A549 (cell line): ENCODE data around the gene NAA15. TPM values are rescaled to one million over a fixed set of nuclear protein-coding genes. Genes with fewer than 3 reads are reported as not detected.

Source experiments
- ATAC-seq, 2 experiments: fragments of 200-7000 bp in 1 of 2; fragments of >200 bp in 1 of 2; cut with Nextera tagmentation in 1 of 2; cut with Tn5 transposase in 1 of 2; 3 replicates each; pipeline versions ENCODE4 v1.8.0 to v1.9.1; 2018 to 2020; ENCODE audit warnings: mild to moderate bottlenecking in 1 of 2, moderate library complexity in 1 of 2
- CTCF ChIA-PET: fragments of 300-600 bp; sonication (Branson Sonifier 250); formaldehyde crosslinking; extraction: SDS; loops from one replicate; lab custom pipeline; 2021; ENCODE audit warnings: antibody characterized with exemption, inconsistent platforms; lab: Yijun Ruan, JAX
- POLR2A ChIA-PET: fragments of 350-600 bp; formaldehyde crosslinking; extraction: SDS; loops from one replicate; lab custom pipeline; 2021; ENCODE audit warnings: antibody characterized with exemption, inconsistent platforms; lab: Yijun Ruan, JAX
- DNase-seq, 2 experiments: peaks; one replicate each; pipeline versions ENCODE4 v3.0.0 to v3.0.0-alpha.2; 2011 to 2016; ENCODE audit warnings: low read depth in 1 of 2, low spot score in 1 of 2
- FAIRE-seq: peaks from 2 replicates; lab custom pipeline; 2011; peaks lifted over from hg19 to GRCh38; lab: Jason Lieb, UNC
- H3K27ac ChIP-seq, 2 experiments: fragments of >200 bp; sonication (Bioruptor Twin); formaldehyde crosslinking; 3 replicates each; pipeline ENCODE4 v1.5.1; 2016 to 2017
- H3K4me1 ChIP-seq: fragments of >200 bp; sonication (Bioruptor Twin); formaldehyde crosslinking; 3 replicates; pipeline ENCODE4 v1.6.1; 2016
- H3K4me2 ChIP-seq: fragments of >200 bp; sonication (Bioruptor Twin); formaldehyde crosslinking; 3 replicates; pipeline ENCODE4 v1.6.1; 2016
- H3K4me3 ChIP-seq: fragments of >200 bp; sonication (Bioruptor Twin); formaldehyde crosslinking; 3 replicates; pipeline ENCODE4 v1.5.1; 2016
- H3K9me3 ChIP-seq: fragments of >200 bp; sonication (Bioruptor Twin); formaldehyde crosslinking; 3 replicates; pipeline ENCODE4 v1.6.1; 2016
- CBX2 ChIP-seq: fragments of 200-600 bp; sonication (generic); IDR thresholded peaks from 2 replicates; pipeline ENCODE4 v1.6.1; 2016; ENCODE audit warnings: low read depth, mild to moderate bottlenecking, borderline replicate concordance
- CTCF ChIP-seq: fragments of >200 bp; sonication (Bioruptor Twin); formaldehyde crosslinking; IDR thresholded peaks from 3 replicates; pipeline ENCODE4 v1.5.1; 2016
- FOSB ChIP-seq: fragments of 250-450 bp; sonication (Bioruptor Pico); IDR thresholded peaks from 2 replicates; pipeline ENCODE4 v1.5.0; 2020; ENCODE audit warnings: mild to moderate bottlenecking, moderate library complexity
- HOXB5 ChIP-seq: fragments of 250-450 bp; sonication (Bioruptor Pico); IDR thresholded peaks from 2 replicates; pipeline ENCODE4 v1.5.0; 2020; ENCODE audit warnings: mild to moderate bottlenecking, moderate library complexity
- NFE2L2 ChIP-seq: fragments of 150-350 bp; conservative IDR thresholded peaks from 2 replicates; pipeline ENCODE4 v1.6.1; 2014; ENCODE audit warnings: low read length
- NR3C1 ChIP-seq: fragments of >200 bp; sonication (Bioruptor Twin); formaldehyde crosslinking; IDR thresholded peaks from 3 replicates; pipeline ENCODE4 v1.6.1; 2017
- PBX3 ChIP-seq: IDR thresholded peaks from 2 replicates; pipeline ENCODE4 v1.6.1; 2012
- SMC3 ChIP-seq: fragments of >200 bp; sonication (Bioruptor Twin); formaldehyde crosslinking; IDR thresholded peaks from 3 replicates; pipeline ENCODE4 v1.6.1; 2018; ENCODE audit warnings: inconsistent platforms
- ZC3H11A ChIP-seq: fragments of 450-650 bp; IDR thresholded peaks from 2 replicates; pipeline ENCODE4 v1.6.1; 2014; ENCODE audit warnings: antibody characterized with exemption, mild to moderate bottlenecking
- whole genome bisulfite sequencing: methylation state at CpG from one replicate; pipeline ENCODE4 v1.1.6; 2017; ENCODE audit errors: missing lambda C conversion rate; 5-methylcytosine and 5-hydroxymethylcytosine counted together
- polyA plus RNA-seq, 4 experiments: library from polyadenylated mRNA; depleted of rRNA in 3 of 4; stranded (reverse); fragments of >200 nt; fragmentation: RNase III in 1 of 4; extraction: RNeasy Plus Mini Kit Qiagen cat#74134 plus additional on column Dnase treatment in 1 of 4; gene quantifications; 2 replicates in 3 of 4; 3 replicates in 1 of 4; pipeline ENCODE4 v1.2.3, GENCODE V29; 2011 to 2017
- small RNA-seq, 6 experiments: library from RNA; depleted of rRNA; stranded (forward); fragments of <200 nt; gene quantifications; one replicate each; pipeline ENCODE3, GENCODE V24; 2012

NAA15 gene
- polyA plus RNA-seq, 2 of the 4 experiments (the other 2 are of a cell fraction): 29.2 to 45.2 TPM

- no peak for TF ChIP-seq PBX3
- no peak for TF ChIP-seq NR3C1
- TF ChIP-seq HOXB5 (CRISPR knock-in tag): no peak
- TF ChIP-seq ZC3H11A: no peak
- TF ChIP-seq CTCF: no peak
- TF ChIP-seq FOSB (CRISPR knock-in tag): no peak
- no peak for TF ChIP-seq SMC3
- no peak for TF ChIP-seq NFE2L2
- no peak for TF ChIP-seq CBX2
- ATAC-seq (no peak), DNase-seq (no peak), FAIRE-seq (no peak)
- Histone ChIP-seq H3K9me3 (no peaks in the 10 kb centered on the region), H3K4me3 (no peak overlapping the region), H3K4me2 (no peak overlapping the region), H3K27ac (no peak overlapping the region), H3K4me1 (no peaks in the 10 kb centered on the region)
- 84% methylated on average over 2 of the region's 2 CpGs for WGBS
- POLR2A ChIA-PET: no interaction called here
- CTCF ChIA-PET: no interaction called here
These were observed 167.9 kb downstream of the NAA15 start for GRCh38 chr4:139469216-139469615.

Small RNAs within 50 kb of the gene (small RNA-seq; reads per million reads assigned to genes)
- 0 reads per million in 6 experiments for gene RF01225
- gene RNU6-1074P: 0 reads per million in 6 experiments
- gene RNU6-1214P: 0 reads per million in 6 experiments

Other genes starting within 250 kb of the NAA15 start
- gene ELF2, start 124.3 kb upstream of the NAA15 start, polyA plus RNA-seq (2011; rRNA removed): 24.3 and 27.3 TPM in 2 replicates
- gene ELF2, start 124.3 kb upstream of the NAA15 start, polyA plus RNA-seq (2017; fragmentation: RNase III; extraction: RNeasy Plus Mini Kit Qiagen cat#74134 plus additional on column Dnase treatment): 12.4 to 12.7 TPM (median 12.6 TPM) in 3 replicates
- 0.86 and 1.4 TPM in 2 replicates for gene MGARP, start 21.3 kb upstream of the NAA15 start, polyA plus RNA-seq (2011; rRNA removed)
- 1.1 to 1.4 TPM (median 1.1 TPM) in 3 replicates for gene MGARP, start 21.3 kb upstream of the NAA15 start, polyA plus RNA-seq (2017; fragmentation: RNase III; extraction: RNeasy Plus Mini Kit Qiagen cat#74134 plus additional on column Dnase treatment)
- gene NDUFC1, start 972 bp downstream of the NAA15 start, polyA plus RNA-seq (2011; rRNA removed): 45.7 and 63.3 TPM in 2 replicates
- gene NDUFC1, start 972 bp downstream of the NAA15 start, polyA plus RNA-seq (2017; fragmentation: RNase III; extraction: RNeasy Plus Mini Kit Qiagen cat#74134 plus additional on column Dnase treatment): 111 to 117 TPM (median 116 TPM) in 3 replicates
- 5.4 and 5.9 TPM in 2 replicates for gene RAB33B, start 152.6 kb downstream of the NAA15 start, polyA plus RNA-seq (2011; rRNA removed)
- gene RAB33B, start 152.6 kb downstream of the NAA15 start, polyA plus RNA-seq (2017; fragmentation: RNase III; extraction: RNeasy Plus Mini Kit Qiagen cat#74134 plus additional on column Dnase treatment): 2.5 to 2.8 TPM (median 2.8 TPM) in 3 replicates